IPS-11a (cell line): ENCODE data around the gene MTAP.

Source experiments
- H3K4me3 ChIP-seq: one replicate; pipeline ENCODE4 v1.5.1; 2013; ENCODE audit warnings: low read depth, low read length, control low read depth

MTAP gene

DNA sequence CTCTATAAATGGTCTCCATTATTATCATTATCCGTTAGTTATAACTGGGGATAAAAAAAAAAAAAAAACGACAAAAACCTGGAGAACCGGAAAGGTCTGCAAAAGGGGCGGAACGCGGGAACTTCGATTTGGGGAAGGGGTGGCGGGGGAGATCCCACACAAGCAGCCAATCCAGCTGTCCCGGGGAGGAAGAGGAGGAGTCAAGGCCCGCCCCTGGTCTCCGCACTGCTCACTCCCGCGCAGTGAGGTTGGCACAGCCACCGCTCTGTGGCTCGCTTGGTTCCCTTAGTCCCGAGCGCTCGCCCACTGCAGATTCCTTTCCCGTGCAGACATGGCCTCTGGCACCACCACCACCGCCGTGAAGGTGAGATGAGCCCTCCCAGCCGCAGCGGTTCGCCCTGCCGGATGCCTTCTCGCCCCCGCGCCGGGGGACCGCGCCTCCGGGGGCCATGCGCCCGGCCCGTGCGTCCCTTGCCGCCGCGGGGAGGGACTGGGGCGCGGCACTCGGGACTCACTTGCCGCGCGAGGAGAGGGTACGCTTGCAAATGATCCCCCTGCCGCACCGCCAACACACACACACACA lies at the start of gene MTAP:
Gene MTAP, plus strand, starts transcription at position 219 of the 583 bp plus-strand sequence. Its CDS starts 113 bp downstream, at position 332.
- H3K4me3 ChIP-seq, result peak within 1 kb of the TSS; percentile 86

GRCh38 chr9:21753523-21753922 lies 48.9 kb upstream of the MTAP start:
- H3K4me3 ChIP-seq, result no peak overlapping the region

DNA sequence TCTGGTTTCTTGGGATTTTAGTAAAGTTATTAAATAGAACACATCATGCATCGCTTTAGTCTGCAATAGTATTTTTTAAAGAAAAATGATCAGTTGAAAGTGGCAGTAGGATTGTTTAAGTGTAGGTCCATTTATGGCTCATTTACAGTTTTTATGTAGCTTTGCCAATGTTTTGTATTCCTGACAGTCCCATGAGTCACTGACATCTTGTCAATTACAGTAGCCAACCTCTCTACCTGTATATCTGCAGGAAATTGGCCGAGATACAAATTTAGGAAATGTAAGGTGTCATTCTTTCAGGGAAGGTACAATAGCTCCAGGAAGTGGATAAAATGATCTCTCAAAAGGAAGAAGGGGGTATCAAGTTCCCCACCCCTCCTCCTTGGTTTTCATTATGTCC lies 47.7 kb upstream of the MTAP start:
- no peak overlapping the region for H3K4me3 ChIP-seq

DNA sequence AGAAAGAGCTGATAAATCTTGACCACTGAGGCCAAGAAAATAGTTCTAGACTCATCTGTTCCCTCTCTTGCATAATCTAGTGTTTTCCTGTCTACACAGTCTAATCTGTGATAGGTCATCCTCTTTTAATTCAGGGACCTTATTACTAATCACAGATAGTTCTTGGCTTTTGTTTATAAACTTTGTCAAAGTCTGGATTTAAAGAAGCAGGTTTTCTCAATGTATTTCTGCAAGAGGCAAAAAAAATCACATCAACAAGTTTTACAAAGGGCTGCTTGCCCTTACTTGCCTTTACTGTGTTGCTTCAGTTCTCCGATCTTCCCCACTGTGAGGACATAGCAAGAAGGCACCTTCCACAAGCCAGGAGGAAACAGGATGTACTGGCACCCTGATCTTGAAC lies 43.9 kb upstream of the MTAP start:
- no peak overlapping the region for H3K4me3 ChIP-seq

DNA sequence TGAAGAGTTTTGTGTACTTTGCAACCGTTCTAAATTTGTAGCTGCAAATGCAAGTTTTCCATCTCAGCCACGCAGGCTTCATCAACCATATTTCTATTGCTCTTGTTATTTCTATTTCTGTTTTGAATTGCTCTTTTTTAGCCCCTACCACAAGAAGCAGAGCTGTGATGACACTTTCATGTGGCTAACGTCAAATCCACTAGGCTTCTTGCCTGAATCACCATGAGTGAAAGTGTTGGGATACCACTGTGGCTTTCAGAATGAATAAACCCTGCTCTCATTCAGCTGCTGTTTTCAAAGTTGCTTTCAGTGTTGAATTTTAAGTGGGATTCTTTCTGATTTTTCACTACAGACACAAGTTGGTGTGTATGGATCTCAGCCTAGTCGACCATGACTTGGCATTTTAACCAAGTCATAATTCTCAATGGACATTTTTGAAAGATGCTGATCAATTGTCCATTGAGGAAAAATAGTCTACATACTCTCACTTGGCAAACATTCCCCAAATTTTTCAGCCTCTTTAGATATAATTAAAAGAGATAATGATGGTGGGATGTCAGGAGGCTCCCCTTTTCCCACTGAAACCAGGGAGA lies 41.0 kb upstream of the MTAP start:
- H3K4me3 ChIP-seq, result no peak overlapping the region

- no peak overlapping the region for H3K4me3 ChIP-seq
Observed at GRCh38 chr9:21762064-21762463, 40.4 kb upstream of the MTAP start.

DNA sequence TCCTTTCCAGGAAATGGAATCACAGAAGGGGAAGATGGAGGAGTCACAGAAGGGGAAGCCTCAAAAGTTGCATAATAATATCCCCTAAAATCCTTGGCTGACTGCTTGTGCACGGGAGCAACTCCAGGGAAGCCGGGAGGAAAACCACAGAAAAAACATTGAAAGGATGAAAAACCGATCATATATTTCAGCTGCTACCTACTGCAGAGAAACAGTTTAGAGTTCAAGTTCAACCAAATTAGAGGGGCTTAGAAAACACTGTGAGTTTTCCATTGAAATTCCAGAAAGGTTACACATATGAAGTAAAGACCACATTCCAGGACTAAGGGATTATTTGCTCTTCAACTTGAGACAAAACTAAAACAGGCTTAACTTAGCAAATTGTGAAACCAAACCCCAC lies 37.6 kb upstream of the MTAP start:
- H3K4me3 ChIP-seq, result no peak overlapping the region

DNA sequence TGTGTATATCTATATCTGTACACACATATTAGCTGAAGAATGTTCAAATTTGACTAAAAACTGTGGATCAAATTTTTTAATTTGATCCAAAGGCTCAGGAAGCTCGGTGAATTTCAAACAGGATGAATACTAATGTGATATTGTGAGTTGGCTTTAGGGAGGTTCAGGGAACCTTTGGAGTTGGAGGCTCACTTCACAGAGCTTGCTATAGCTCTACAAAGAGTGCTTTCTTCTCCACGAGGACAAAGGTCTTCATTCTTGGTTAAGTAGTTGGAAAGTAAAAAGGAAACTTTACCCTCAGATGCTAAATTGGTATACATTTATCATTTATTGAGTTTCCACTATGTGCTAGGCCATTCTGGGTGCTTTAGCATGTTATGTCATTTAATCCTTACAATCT lies 36.3 kb upstream of the MTAP start:
- no peak overlapping the region for H3K4me3 ChIP-seq

DNA sequence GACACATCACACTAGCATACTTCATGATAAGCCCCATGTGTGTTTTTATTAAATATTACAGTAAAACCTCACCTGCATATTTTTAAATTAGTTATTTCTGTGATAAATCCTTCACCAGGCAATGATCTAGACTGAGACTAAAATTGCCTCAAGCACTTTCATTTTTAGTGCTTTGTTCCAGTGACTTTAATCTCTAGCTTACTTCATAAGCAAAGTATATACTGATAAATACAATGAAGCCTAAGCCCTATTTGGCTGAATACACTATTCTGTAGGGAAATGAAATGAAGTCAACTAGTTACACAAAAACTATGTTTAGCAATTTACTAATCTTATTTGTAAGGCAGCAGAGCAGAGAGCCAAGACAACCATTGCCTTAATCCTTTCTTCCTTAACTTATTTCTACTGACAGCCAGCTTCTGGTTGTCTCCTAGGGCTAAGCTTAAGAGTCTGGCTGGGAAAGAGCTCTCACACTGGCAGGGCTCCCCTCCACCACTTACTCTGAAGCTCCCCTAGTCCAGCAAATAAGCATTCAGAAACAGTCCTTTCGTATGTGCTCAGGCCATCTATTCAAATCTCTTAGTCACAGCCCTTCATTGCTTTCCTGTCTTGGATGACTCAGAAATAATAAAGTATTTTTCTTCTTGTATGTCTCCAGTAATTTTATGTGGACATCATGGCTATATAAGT lies 31.4 kb upstream of the MTAP start:
- no peak overlapping the region for H3K4me3 ChIP-seq

DNA sequence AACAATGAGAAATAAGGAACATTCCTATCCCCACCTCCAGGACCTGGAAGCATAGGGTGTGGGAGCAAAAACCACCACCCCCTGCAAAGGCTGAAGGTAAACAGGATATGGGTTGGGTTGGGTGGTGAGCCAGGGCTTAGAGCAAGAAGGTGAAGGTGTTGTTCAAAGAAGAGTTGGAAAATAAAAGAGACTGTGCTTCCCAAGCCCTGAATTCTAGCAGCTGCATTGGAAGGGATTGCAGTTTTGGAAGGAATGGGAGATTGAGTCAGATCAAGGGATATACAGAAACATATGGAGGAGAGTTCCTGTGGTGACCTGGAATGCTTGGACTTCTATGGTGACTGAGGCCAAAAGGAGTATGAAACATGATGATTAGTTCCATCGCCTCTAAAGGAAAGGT lies 24.7 kb upstream of the MTAP start:
- H3K4me3 ChIP-seq, result no peak overlapping the region

- H3K4me3 ChIP-seq, result no peak overlapping the region
Observed at GRCh38 chr9:21778304-21778703, 24.1 kb upstream of the MTAP start.

DNA sequence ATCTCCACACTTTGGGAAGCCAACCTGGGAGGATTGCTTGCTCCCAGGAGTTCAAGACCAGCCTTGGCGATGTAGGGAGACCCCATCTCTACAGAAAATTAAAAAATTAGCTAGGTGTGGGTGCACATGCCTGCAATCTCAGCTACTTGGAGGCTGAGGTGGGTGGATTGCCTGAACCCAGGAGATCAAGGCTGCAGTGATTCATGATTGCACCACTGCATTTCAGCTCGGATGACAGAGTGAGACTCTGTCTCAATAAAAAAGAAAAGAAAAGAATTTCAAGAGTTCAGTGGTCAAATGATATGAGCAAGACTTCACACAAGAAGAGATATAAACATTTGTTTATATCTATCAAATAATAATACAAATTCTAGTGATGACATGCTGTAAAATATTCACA lies 23.0 kb upstream of the MTAP start:
- no peak overlapping the region for H3K4me3 ChIP-seq

DNA sequence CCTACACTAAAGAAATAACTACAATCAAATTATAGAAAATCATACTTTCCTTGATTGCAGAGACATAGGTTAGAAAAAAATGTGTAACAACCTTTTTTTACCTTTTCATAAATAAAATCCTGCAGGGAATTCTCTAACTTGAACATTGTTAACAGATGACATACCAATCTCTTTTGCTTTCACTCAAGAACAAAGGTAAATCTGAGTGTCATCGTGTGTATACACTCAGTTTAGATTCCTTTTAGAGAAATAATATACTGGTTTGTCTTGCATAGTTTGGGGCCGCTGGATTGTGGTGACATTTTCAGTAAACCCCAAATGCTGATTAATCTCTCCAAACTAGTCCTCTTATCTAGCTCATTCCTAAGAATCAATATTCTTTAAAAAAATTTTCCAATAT lies 20.8 kb upstream of the MTAP start:
- no peak overlapping the region for H3K4me3 ChIP-seq

DNA sequence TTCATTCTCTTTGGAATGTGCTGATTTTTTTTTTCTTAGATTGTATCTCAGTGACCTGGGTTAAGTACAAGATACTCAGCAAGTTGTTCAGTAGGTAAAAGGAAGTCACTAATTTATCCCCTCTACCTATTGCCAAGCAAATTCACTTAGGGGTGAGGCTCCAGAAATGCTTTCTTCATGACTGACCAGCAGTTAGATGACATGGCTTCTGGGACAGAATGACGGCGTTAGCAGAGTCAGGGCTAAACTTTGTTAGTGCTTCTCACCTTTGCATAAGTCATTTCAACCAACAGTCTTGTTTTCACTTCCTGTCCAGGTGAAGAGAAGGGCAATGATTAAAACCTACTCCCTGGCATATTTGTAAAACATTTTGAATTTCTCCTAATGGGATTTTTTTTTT lies 20.2 kb upstream of the MTAP start:
- H3K4me3 ChIP-seq, result no peak overlapping the region

- H3K4me3 ChIP-seq, result no peak overlapping the region
Observed at GRCh38 chr9:21788752-21789151, 13.7 kb upstream of the MTAP start.

DNA sequence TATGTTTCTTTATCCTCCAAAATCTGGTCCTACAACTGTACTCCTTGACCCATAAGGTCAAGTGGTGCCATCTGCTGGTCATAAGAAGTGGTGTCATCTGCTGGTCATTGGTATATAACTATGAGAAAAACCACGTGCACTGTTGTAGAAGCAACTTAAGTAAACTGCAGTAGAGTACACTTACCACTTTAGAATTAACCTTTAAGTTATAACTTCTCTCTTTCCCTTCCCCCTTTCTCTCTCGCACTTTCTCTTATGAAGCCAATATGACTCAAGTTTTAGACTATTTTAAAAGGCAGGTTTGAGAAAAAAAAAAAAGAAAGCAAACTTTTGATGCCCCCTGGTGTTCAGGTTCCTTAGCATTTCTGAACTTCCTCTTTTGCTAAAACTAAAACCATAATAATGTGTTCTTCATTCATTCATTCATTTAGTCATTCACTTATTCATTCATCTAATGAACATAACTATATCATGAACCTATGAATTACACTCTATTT lies 12.8 kb upstream of the MTAP start:
- no peak overlapping the region for H3K4me3 ChIP-seq

- no peak overlapping the region for H3K4me3 ChIP-seq
Observed at GRCh38 chr9:21795483-21795882, 7.0 kb upstream of the MTAP start.

GRCh38 chr9:21796768-21797167 lies 5.7 kb upstream of the MTAP start:
- no peak overlapping the region for H3K4me3 ChIP-seq

DNA sequence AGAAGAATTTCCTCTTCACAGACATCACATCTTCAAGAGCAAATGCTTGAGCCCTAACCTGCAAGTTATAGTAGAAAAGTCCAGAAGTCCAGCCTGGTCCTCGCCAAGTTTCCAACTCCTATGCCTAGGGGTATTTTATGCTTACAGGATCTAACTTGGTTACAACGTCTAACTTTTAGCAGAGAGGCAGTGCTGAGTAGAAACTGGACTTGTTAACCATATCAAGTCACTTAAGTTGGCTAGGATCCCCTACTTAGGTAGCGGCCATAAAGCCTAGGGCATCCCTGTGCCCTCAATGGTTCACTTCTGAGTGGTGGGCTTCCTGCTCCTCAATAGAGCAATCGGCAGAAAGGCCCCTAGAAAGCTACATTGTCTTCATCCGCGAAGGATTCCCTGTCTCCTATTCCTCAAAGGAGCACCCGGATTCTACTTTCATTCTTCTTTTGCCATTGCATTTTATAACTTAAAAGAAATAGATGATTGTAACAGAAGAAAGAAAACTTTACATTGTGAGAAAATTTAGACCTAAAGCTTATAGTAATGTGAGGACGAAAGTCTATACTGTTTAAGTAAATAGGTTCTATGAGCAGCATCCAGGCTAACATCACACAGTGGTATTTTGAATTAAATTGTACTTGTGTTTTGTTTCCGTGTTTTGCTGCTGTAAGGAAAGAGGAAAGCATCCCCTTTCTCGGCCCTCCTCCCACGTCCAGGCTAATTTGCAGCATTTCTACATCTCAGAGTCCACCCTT lies 1.3 kb upstream of the MTAP start:
- peak overlapping the region; percentile 86 for H3K4me3 ChIP-seq

DNA sequence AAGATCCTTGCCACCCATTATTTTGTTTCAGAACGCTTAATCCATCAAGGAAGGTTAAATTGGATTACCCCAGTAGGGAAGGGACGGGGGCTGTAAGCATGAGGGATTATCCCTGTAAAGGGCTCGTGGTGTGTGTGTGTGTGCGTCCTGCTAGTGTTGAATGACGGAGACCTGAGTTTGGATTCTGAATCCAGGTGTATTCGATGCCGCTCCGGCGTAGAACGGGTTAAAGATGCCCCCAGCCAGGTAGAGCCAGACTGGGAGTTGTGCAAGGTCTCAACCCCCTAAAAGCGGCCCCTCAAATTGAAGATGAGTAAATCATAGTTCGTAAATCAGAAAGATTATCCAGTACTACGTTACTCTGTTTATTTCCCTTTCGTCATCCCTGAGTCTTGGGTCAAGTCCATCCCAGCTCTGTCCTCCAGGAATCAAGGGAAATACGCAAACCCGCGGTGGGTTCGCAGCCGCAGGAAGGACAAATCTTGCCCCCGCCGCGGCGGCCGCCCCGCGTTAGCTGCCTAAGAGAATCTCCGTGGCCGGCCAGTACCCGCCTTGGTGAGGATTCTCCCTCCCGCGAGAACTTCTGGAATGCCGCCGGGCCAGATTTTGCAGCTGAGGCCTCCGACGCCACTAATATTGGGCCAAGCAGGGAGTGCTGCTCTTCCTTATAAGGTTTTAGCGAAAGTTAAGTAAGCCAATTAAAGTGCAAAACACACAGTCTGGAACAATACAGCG lies 586 bp upstream of the MTAP start:
- peak overlapping the region; percentile 86 for H3K4me3 ChIP-seq

GRCh38 chr9:21803649-21804048 lies 1.2 kb downstream of the MTAP start:
- peak overlapping the region; percentile 86 for H3K4me3 ChIP-seq
